ENCODE data around the gene LRMDA. TPM values are rescaled to one million over a fixed set of nuclear protein-coding genes. Genes with fewer than 3 reads are reported as not detected.

Gene LRMDA
- total and polyA plus RNA-seq, 2 of the 13 experiments (the other 11 are each of a cell fraction or from before 2014, with no cell fraction given) = 13.4 to 22.0 TPM

DNA sequence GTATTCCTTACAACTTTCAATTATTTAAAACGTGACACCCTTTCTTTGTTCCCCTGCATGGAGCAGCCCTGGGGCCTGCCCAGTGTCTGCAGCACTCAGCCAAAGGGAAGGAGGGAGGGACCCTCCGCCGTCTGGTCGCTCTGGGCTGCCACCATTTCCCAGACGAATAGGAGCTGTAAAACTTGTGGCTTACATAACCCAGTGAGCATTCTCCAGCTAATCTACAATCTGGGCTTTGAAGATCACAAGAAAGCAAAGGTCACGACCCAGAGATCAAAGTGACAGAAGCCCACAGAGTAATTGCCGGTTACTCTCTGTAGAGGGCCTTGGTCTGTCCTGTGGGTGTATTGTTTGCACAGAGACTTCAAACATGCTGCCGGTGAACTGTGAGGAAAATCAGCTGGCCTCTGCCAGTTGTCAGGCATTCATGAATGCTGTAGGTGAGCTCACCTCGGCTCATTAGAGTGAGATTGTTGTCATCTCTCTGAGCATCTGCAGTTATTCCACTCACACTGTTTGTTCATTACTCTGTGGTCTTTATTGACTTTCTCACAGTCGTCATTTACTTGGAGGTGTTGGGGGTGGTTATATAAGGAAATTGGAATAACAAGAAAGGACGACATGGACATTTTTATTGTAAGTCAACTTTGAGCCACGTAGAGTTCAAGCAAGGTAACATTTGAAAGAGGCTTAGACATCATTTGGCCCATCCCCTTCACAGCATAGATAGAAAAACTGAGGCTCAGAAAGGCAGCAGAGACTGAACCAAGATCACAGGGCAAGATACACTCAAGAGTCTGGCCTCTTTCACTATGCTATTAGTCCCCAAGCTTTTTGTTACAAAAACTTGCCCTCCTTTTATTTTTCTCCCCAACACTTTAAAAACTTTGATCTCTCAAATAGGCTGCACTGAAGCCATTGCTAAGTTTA, 619.8 kb downstream of the LRMDA start (continued):
- peak; percentile 94 for TF ChIP-seq TGIF2 (CRISPR knock-in tag; IDR thresholded peaks at IDR 0.05)
- TF ChIP-seq ZNF451 (CRISPR knock-in tag; IDR thresholded peaks at IDR 0.05) = no peak
- TF ChIP-seq, protein P1, sequence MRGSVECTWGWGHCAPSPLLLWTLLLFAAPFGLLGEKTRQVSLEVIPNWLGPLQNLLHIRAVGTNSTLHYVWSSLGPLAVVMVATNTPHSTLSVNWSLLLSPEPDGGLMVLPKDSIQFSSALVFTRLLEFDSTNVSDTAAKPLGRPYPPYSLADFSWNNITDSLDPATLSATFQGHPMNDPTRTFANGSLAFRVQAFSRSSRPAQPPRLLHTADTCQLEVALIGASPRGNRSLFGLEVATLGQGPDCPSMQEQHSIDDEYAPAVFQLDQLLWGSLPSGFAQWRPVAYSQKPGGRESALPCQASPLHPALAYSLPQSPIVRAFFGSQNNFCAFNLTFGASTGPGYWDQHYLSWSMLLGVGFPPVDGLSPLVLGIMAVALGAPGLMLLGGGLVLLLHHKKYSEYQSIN (CRISPR knock-in tag; IDR thresholded peaks at IDR 0.05; ENCODE audit: borderline replicate concordance) = no peak
- no peak; the same call in 1 of the 2 replicates for TF ChIP-seq MTA1 (CRISPR knock-in tag; IDR thresholded peaks at IDR 0.05; ENCODE audit: borderline replicate concordance)
- TF ChIP-seq, protein P2, sequence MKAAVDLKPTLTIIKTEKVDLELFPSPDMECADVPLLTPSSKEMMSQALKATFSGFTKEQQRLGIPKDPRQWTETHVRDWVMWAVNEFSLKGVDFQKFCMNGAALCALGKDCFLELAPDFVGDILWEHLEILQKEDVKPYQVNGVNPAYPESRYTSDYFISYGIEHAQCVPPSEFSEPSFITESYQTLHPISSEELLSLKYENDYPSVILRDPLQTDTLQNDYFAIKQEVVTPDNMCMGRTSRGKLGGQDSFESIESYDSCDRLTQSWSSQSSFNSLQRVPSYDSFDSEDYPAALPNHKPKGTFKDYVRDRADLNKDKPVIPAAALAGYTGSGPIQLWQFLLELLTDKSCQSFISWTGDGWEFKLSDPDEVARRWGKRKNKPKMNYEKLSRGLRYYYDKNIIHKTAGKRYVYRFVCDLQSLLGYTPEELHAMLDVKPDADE (CRISPR knock-in tag; IDR thresholded peaks at IDR 0.05) = no peak
- TF ChIP-seq, protein P3, sequence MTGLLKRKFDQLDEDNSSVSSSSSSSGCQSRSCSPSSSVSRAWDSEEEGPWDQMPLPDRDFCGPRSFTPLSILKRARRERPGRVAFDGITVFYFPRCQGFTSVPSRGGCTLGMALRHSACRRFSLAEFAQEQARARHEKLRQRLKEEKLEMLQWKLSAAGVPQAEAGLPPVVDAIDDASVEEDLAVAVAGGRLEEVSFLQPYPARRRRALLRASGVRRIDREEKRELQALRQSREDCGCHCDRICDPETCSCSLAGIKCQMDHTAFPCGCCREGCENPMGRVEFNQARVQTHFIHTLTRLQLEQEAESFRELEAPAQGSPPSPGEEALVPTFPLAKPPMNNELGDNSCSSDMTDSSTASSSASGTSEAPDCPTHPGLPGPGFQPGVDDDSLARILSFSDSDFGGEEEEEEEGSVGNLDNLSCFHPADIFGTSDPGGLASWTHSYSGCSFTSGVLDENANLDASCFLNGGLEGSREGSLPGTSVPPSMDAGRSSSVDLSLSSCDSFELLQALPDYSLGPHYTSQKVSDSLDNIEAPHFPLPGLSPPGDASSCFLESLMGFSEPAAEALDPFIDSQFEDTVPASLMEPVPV (CRISPR knock-in tag; IDR thresholded peaks at IDR 0.05) = peak; percentile 88
- no peak; the same call in 1 of the 2 replicates for TF ChIP-seq ETV6 (CRISPR knock-in tag; conservative IDR thresholded peaks at IDR 0.05)
- no peak for TF ChIP-seq PCBP2 (optimal IDR thresholded peaks at IDR 0.05; ENCODE audit: low read depth, low read length, poor library complexity, severe bottlenecking)
- peak; percentile 99 for TF ChIP-seq PHF21A (CRISPR knock-in tag; IDR thresholded peaks at IDR 0.05)
- TF ChIP-seq CC2D1A (CRISPR knock-in tag; IDR thresholded peaks at IDR 0.05) = no peak; the same call in 1 of the 2 replicates
- peak; percentile 99 for TF ChIP-seq ZNF816 (CRISPR knock-in tag; IDR thresholded peaks at IDR 0.05; ENCODE audit: borderline replicate concordance)
- no peak for TF ChIP-seq ZBTB8A (CRISPR knock-in tag; IDR thresholded peaks at IDR 0.05; ENCODE audit: borderline replicate concordance, low read depth)
- TF ChIP-seq SP2 (CRISPR knock-in tag; IDR thresholded peaks at IDR 0.05) = no peak
- TF ChIP-seq ZNF713 (CRISPR knock-in tag; IDR thresholded peaks at IDR 0.05) = no peak
- TF ChIP-seq, protein P4, sequence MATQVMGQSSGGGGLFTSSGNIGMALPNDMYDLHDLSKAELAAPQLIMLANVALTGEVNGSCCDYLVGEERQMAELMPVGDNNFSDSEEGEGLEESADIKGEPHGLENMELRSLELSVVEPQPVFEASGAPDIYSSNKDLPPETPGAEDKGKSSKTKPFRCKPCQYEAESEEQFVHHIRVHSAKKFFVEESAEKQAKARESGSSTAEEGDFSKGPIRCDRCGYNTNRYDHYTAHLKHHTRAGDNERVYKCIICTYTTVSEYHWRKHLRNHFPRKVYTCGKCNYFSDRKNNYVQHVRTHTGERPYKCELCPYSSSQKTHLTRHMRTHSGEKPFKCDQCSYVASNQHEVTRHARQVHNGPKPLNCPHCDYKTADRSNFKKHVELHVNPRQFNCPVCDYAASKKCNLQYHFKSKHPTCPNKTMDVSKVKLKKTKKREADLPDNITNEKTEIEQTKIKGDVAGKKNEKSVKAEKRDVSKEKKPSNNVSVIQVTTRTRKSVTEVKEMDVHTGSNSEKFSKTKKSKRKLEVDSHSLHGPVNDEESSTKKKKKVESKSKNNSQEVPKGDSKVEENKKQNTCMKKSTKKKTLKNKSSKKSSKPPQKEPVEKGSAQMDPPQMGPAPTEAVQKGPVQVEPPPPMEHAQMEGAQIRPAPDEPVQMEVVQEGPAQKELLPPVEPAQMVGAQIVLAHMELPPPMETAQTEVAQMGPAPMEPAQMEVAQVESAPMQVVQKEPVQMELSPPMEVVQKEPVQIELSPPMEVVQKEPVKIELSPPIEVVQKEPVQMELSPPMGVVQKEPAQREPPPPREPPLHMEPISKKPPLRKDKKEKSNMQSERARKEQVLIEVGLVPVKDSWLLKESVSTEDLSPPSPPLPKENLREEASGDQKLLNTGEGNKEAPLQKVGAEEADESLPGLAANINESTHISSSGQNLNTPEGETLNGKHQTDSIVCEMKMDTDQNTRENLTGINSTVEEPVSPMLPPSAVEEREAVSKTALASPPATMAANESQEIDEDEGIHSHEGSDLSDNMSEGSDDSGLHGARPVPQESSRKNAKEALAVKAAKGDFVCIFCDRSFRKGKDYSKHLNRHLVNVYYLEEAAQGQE (IDR thresholded peaks at IDR 0.05; ENCODE audit: borderline replicate concordance in 1 of 2, low read depth in 1 of 2, low read length in 2 of 2) = peak in 1 of 2 experiments; percentile 68; a peak in 1 of 4 replicates
- TF ChIP-seq ZNF274 (CRISPR knock-in tag; IDR thresholded peaks at IDR 0.05) = no peak
- no peak for TF ChIP-seq ZZZ3 (CRISPR knock-in tag; IDR thresholded peaks at IDR 0.05; ENCODE audit: borderline replicate concordance)
- TF ChIP-seq, protein P5, sequence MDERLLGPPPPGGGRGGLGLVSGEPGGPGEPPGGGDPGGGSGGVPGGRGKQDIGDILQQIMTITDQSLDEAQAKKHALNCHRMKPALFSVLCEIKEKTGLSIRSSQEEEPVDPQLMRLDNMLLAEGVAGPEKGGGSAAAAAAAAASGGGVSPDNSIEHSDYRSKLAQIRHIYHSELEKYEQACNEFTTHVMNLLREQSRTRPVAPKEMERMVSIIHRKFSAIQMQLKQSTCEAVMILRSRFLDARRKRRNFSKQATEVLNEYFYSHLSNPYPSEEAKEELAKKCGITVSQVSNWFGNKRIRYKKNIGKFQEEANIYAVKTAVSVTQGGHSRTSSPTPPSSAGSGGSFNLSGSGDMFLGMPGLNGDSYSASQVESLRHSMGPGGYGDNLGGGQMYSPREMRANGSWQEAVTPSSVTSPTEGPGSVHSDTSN (CRISPR knock-in tag; IDR thresholded peaks at IDR 0.05) = peak; percentile 42

All from HepG2 (cell line).